CD14-positive monocyte (primary cell): ENCODE measurements around the gene NT5C. TPM values are rescaled to one million over a fixed set of nuclear protein-coding genes. Genes with fewer than 3 reads are reported as not detected.

Experiments used
- DNase-seq, 3 donors: peaks; one replicate each; pipeline ENCODE4 v3.0.0-alpha.2; 2011 to 2022
- H2AFZ ChIP-seq: 2 replicates; pipeline ENCODE4 v1.6.0; 2012; ENCODE audit warnings: mild to moderate bottlenecking, low read depth, low read length, inconsistent platforms; ENCODE audit not compliant: insufficient read depth, poor library complexity, severe bottlenecking
- H3K27ac ChIP-seq, 2 donors: 1 replicate in 1 of 2; 2 replicates in 1 of 2; pipeline ENCODE4 v1.5.1; 2012 to 2013; ENCODE audit warnings: low read length in 2 of 2, control low read depth in 1 of 2, inconsistent platforms in 1 of 2, low read depth in 1 of 2, mild to moderate bottlenecking in 1 of 2
- H3K27me3 ChIP-seq, 2 donors: one replicate each; pipeline versions ENCODE4 v1.6.0 to v1.6.1; 2011 to 2013; ENCODE audit warnings: low read length in 2 of 2; ENCODE audit not compliant: control insufficient read depth in 2 of 2, insufficient read depth in 2 of 2
- H3K36me3 ChIP-seq, 2 donors: replicated peaks in 1 of 2; 1 replicate in 1 of 2; 2 replicates in 1 of 2; pipeline versions ENCODE4 v1.5.1 to v1.6.1; 2012 to 2013; ENCODE audit warnings: low read length in 2 of 2, control low read depth in 1 of 2, inconsistent platforms in 1 of 2, mild to moderate bottlenecking in 1 of 2; ENCODE audit not compliant: insufficient read depth in 2 of 2, control insufficient read depth in 1 of 2
- H3K4me1 ChIP-seq, 2 donors: 1 replicate in 1 of 2; 2 replicates in 1 of 2; pipeline versions ENCODE4 v1.5.1 to v1.6.1; 2012 to 2013; ENCODE audit warnings: low read length in 2 of 2, control low read depth in 1 of 2, inconsistent platforms in 1 of 2, mild to moderate bottlenecking in 1 of 2, moderate library complexity in 1 of 2; ENCODE audit not compliant: insufficient read depth in 2 of 2, control insufficient read depth in 1 of 2
- H3K4me2 ChIP-seq: replicated peaks from 2 replicates; pipeline ENCODE3; 2012; ENCODE audit warnings: low read length, moderate library complexity, mild to moderate bottlenecking; ENCODE audit not compliant: poor library complexity, severe bottlenecking; ENCODE audit errors: extremely low read depth
- H3K4me3 ChIP-seq, 3 experiments: fragments of 200-600 bp in 1 of 3; sonication (generic) in 1 of 3; replicated peaks in 1 of 3; 1 replicate in 2 of 3; 2 replicates in 1 of 3; pipeline ENCODE4 v1.5.1; 2011 to 2013; ENCODE audit warnings: low read length in 3 of 3, mild to moderate bottlenecking in 3 of 3, control low read depth in 2 of 3, low read depth in 2 of 3, inconsistent platforms in 1 of 3, moderate library complexity in 1 of 3
- H3K79me2 ChIP-seq: 2 replicates; pipeline ENCODE4 v1.6.0; 2012; ENCODE audit warnings: mild to moderate bottlenecking, control low read depth, inconsistent platforms, low read length, moderate library complexity; ENCODE audit not compliant: insufficient read depth
- H3K9ac ChIP-seq: 2 replicates; pipeline ENCODE4 v1.6.0; 2017; ENCODE audit warnings: low read length, mild to moderate bottlenecking; ENCODE audit not compliant: insufficient read depth, poor library complexity, severe bottlenecking
- H3K9me3 ChIP-seq, 2 donors: replicated peaks in 1 of 2; 1 replicate in 1 of 2; 2 replicates in 1 of 2; pipeline versions ENCODE4 v1.5.1 to v1.6.1; 2012 to 2013; ENCODE audit warnings: low read length in 2 of 2, control low read depth in 1 of 2; ENCODE audit not compliant: control insufficient read depth in 1 of 2, insufficient read depth in 1 of 2
- H4K20me1 ChIP-seq: 2 replicates; pipeline ENCODE4 v1.6.0; 2012; ENCODE audit warnings: mild to moderate bottlenecking, low read length, control low read depth, moderate library complexity; ENCODE audit not compliant: insufficient read depth
- H3K27ac Mint-ChIP-seq, 7 donors: one replicate each; pipeline ENCODE4 v1.8.0; 2020; ENCODE audit warnings: mild to moderate bottlenecking in 7 of 7, mixed read lengths in 7 of 7, moderate library complexity in 6 of 7, inconsistent platforms in 2 of 7
- H3K27me3 Mint-ChIP-seq, 3 donors: one replicate each; pipeline ENCODE4 v1.8.0; 2021 to 2022; ENCODE audit warnings: low read depth in 3 of 3, mild to moderate bottlenecking in 3 of 3, mixed read lengths in 3 of 3, moderate library complexity in 3 of 3, inconsistent platforms in 1 of 3
- H3K36me3 Mint-ChIP-seq, 2 donors: one replicate each; pipeline ENCODE4 v1.8.0; 2020; ENCODE audit warnings: mixed read lengths in 2 of 2, inconsistent platforms in 1 of 2, mild to moderate bottlenecking in 1 of 2
- H3K4me1 Mint-ChIP-seq: one replicate; pipeline ENCODE4 v1.8.0; 2020; ENCODE audit warnings: mild to moderate bottlenecking, mixed read lengths
- H3K4me3 Mint-ChIP-seq, 2 donors: one replicate each; pipeline ENCODE4 v1.8.0; 2020; ENCODE audit warnings: mild to moderate bottlenecking in 2 of 2, mixed read lengths in 2 of 2, moderate library complexity in 1 of 2
- H3K9me3 Mint-ChIP-seq, 7 donors: one replicate each; pipeline ENCODE4 v1.8.0; 2020 to 2022; ENCODE audit warnings: mixed read lengths in 7 of 7, mild to moderate bottlenecking in 6 of 7, moderate library complexity in 6 of 7, inconsistent platforms in 2 of 7
- CTCF ChIP-seq: fragments of 200-600 bp; IDR thresholded peaks from one replicate; pipeline ENCODE4 v1.8.0; 2022; ENCODE audit warnings: antibody characterized with exemption, mild to moderate bottlenecking
- WGBS: methylation state at CpG from one replicate; pipeline ENCODE4 v1.1.5; 2013; ENCODE audit warnings: missing lambda C conversion rate; ENCODE audit not compliant: insufficient coverage; 5-methylcytosine and 5-hydroxymethylcytosine counted together
- intact Hi-C, 2 donors: fragments of 100-400 bp; cut with micrococcal nuclease; formaldehyde crosslinking; loops; one replicate each; pipeline versions ENCODE4 v1.15.0 to v1.15.1; 2023
- polyA plus RNA-seq, 3 donors: library from polyadenylated mRNA; depleted of rRNA in 1 of 3; unstranded in 2 of 3; stranded (reverse) in 1 of 3; fragments of 300-500 nt in 2 of 3; fragments of >200 nt in 1 of 3; fragmentation: Illumina TruSeq in 2 of 3; gene quantifications; 1 replicate in 2 of 3; 2 replicates in 1 of 3; pipeline ENCODE4 v1.2.3, GENCODE V29; 2012 to 2021

NT5C gene
- polyA plus RNA-seq, 3 donors = 27.8 to 45.6 (median 36.2) TPM

GRCh38 chr17:75087558-75088453 is 43.7 kb downstream of the NT5C start, which contains the start of gene SLC16A5:
SLC16A5 (plus strand) TSS chr17:75087954; CDS start chr17:75093637, 5,683 bp downstream.
- DNase-seq = peak; percentile 82 to 89 (median 87)
- intact Hi-C loops = no loop called here
- H3K4me1 ChIP-seq = peaks cover 65 to 70% of the 10 kb centered on the region in 2 donors
- peak within 1 kb of the TSS; percentile 88 to 91 for H3K27ac ChIP-seq
- Mint-ChIP-seq H3K27ac (peak within 1 kb of the TSS; percentile 90 to 96 (median 95)), H3K9me3 (no peaks in the 10 kb centered on the region), H3K4me1 (peaks cover 66% of the 10 kb centered on the region), H3K27me3 (peaks cover 0 to 6% (median 2%) of the 10 kb centered on the region in 3 donors), H3K4me3 (peak within 1 kb of the TSS; percentile 86 to 91), H3K36me3 (peaks cover 8 to 12% of the 10 kb centered on the region in 2 donors)
- peak within 1 kb of the TSS; percentile 63 to 97 (median 89) for H3K4me3 ChIP-seq
- H3K79me2 ChIP-seq = peaks cover 49% of the 10 kb centered on the region
- peaks cover 13% of the 10 kb centered on the region for H4K20me1 ChIP-seq
- no peak for TF ChIP-seq CTCF
- peak within 1 kb of the TSS; percentile 73 for H2AFZ ChIP-seq
- H3K27me3 ChIP-seq = no peaks in the 10 kb centered on the region
- whole genome bisulfite sequencing = under 1% methylated on average over 59 of the region's 69 CpGs
- H3K9me3 ChIP-seq = no peaks in the 10 kb centered on the region
- peak within 1 kb of the TSS; percentile 88 for H3K9ac ChIP-seq
- no peaks in the 10 kb centered on the region for H3K36me3 ChIP-seq
- H3K4me2 ChIP-seq = peak within 1 kb of the TSS; percentile 93

- peak overlapping the region; percentile 89 to 96 (median 92) for H3K27ac Mint-ChIP-seq
- Histone ChIP-seq H3K4me1 (peaks cover 59 to 64% of the 10 kb centered on the region in 2 donors), H3K79me2 (peaks cover 43% of the 10 kb centered on the region), H3K4me2 (peak overlapping the region; percentile 93), H3K36me3 (no peaks in the 10 kb centered on the region), H3K27me3 (no peaks in the 10 kb centered on the region), H3K9me3 (no peaks in the 10 kb centered on the region), H4K20me1 (peaks cover 13% of the 10 kb centered on the region), H3K4me3 (peak overlapping the region; percentile 26 to 89 (median 63)), H3K27ac (peak overlapping the region; percentile 88 to 91), H2AFZ (peak overlapping the region; percentile 73), H3K9ac (peak overlapping the region; percentile 88)
- no CpG with 5 or more reads among the region's 12 CpGs for WGBS
- DNase-seq = no peak
- peaks cover 60% of the 10 kb centered on the region for H3K4me1 Mint-ChIP-seq
- H3K4me3 Mint-ChIP-seq = peak overlapping the region; percentile 79 to 81
- no peaks in the 10 kb centered on the region for H3K9me3 Mint-ChIP-seq
- peaks cover 0 to 5% (median 3%) of the 10 kb centered on the region in 3 donors for H3K27me3 Mint-ChIP-seq
- no peak for TF ChIP-seq CTCF
- peaks cover 8 to 12% of the 10 kb centered on the region in 2 donors for H3K36me3 Mint-ChIP-seq
- intact Hi-C loops = no loop called here
Observed at GRCh38 chr17:75087182-75087557, 44.4 kb downstream of the NT5C start.
